Right ventricle myocardium inferior (tissue), 1 donor: ENCODE measurements around the gene SESN1. TPM values are rescaled to one million over a fixed set of nuclear protein-coding genes. Genes with fewer than 3 reads are reported as not detected.

Experiments
- ATAC-seq: fragments of 200-7000 bp; cut with Tn5 transposase; one replicate; pipeline ENCODE4 v1.9.1; 2020; ENCODE audit warnings: mild to moderate bottlenecking, moderate library complexity
- DNase-seq: peaks from one replicate; pipeline ENCODE4 v3.0.0; 2021; ENCODE audit errors: missing footprints
- intact Hi-C: fragments of 100-400 bp; cut with DNase I; formaldehyde crosslinking; loops from one replicate; pipeline ENCODE4 v1.11.0; 2022
- total RNA-seq: library from RNA; stranded (reverse); fragmentation: NEBNext Ultra II Directional; extraction: Animal tissue kit (Norgen Biotek cat#: 25700); gene quantifications from one replicate; pipeline ENCODE4 v1.2.1, GENCODE V29; 2021
- donor health status: DM: no; HTN: yes; CAD: no; lungs with severe emphysema.

Gene SESN1
- total RNA-seq, 1 donor from 2014 or later, result 60.2 TPM

DNA sequence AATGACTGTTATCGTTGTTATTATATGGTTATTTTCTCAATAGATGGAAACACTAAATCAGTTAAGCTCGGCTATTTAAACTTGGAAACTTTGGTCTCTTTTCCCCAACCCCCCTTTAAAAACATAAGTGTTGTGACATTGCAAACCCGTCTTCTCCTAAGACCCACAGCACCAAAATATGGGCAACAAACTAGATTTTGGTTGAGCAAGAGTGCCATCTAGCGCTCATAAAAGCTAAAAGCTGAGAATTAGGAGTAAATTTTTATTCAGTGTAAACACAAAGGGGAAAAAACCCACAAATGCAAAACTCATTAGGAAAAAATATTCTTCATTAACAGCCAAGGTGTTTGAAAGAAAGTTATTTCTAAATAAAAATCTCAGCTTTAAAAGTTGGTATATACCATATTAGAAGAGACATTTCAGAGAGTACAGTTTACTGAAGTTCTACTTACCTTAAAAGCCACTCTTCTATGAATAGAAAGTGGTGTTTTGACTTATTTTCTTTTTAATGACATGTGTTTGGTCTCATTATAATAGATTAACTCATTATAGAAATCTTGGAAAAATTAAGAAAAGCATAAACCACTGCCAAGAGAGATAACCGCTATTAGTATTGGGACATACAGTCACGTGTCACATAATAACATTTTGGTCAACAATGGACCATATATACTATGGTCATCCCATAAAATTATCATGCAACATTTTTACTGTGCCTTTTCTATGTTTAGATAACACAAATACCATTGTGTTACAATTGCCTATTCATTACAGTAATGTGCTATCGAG, 21.1 kb downstream of the SESN1 start:
- ATAC-seq, result no peak
- intact Hi-C loops, result loop anchor here (2.0 to 10.0 kb wide), 7 partner anchors 66 to 531 kb away; partner anchors contain the start of gene ARMC2
- no peak for DNase-seq

DNA sequence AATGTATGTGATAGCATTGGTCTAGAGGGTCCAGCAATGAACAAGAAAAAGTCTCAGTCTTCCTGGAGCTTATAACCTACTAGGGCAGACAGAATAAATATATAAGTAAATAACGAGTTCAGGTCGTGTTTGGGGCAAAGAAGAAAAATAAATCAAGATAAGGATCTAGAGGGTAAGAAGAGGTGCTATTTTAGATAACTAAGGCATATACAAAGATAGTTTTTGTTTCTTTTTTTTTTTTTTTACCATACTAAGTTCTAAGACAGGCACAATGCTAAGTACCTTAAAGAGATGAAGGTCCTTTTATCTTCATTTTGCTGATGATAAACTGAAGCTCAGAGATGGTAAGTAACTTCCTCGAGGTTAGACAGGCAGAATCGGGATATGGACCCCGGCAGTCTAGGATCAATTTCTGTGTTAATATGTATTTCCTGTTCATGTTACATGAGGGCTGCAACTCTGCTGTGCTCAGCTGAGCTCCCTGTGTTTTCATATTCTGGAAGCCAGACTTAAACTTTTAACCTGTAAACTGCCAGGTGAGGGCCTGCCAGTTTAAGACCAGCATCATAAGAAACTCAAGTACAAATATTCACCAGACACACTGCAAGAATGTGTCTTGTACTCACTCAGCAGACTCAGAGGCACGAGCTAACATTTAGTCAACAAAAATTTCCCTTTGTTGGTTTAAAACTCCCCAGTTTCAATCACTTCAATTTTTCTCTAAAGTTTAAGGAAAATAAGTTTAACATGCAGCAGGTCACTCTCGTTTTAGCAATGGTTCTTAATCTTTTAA, 23.3 kb downstream of the SESN1 start:
- intact Hi-C loops, result loop anchor here (5.0 to 10.0 kb wide), 6 partner anchors 64 to 384 kb away; partner anchors contain the start of gene ARMC2
- ATAC-seq, result no peak

DNA sequence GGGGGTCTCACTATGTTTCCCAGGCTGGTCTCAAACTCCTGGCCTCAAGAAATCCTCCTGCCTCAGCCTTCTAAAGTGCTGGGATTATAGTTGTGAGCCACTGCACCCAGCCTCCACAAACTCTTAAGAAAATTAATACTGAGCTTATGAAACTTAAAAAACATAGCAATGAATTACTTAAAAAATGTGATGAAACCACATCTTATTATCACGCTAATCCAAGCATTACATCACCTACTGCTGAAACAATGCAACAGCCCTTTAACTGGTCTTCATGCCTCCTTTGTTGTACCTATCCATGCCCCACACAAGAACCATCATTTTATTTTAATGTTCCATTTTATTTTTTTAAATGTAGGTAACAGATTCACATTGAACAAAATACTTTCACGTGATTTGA, 24.9 kb downstream of the SESN1 start:
- ATAC-seq, result no peak
- intact Hi-C loops, result loop anchor here (5.0 to 10.0 kb wide), 6 partner anchors 62 to 382 kb away; partner anchors contain the start of gene ARMC2

More for the DNA sequence above, 23.3 kb downstream of the SESN1 start:
- DNase-seq, result no peak

DNA sequence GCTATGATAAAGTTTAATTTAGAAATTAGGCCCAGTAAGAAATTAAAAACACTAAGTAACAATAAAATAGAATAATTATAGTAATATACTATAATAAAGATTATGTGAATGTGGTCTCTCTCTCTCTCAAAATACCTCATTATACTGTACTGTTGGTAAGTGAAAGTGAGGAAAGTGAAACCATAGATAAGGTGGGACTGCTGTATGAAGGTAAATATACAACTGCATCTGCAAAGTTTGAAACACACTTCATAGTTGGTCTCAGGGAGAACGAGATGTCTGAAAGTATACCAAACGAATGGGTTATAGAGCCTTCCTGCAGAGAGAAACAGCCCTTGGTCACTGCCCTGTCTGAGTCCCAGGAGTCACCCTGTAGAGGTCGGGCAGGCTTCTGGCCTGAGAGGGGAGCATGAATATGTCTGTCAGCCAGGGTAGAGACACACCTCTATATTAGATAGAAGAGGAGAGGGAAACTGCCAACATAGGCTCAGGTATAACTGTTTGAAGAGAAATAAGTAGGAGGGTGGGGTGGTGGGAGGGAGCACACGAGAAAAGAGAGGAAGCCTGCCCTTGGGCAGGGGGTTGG, 31.8 kb downstream of the SESN1 start:
- intact Hi-C loops, result no loop called here
- DNase-seq (no peak), ATAC-seq (peak; percentile 58)

More for the DNA sequence above, 24.9 kb downstream of the SESN1 start:
- no peak for DNase-seq

DNA sequence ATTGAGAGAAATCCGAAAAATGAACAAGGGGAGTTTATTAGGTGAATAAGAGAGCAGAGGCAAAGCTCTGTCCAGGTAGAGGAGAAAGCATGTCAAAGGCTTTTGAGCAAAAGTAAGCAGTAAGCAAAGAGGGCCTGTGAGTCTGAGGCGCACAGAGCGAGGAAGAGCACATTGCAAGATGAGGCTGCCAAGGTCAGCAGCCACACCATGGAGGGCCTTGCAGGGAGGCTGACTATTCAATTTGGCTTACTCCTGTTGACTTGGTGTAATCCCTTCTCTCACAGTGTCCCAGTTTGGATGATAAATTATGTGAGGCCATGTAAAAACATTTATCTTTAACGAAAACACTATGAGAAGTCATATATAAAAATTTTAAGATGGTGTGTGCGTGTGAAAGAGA, 32.4 kb downstream of the SESN1 start:
- ATAC-seq, result no peak

DNA sequence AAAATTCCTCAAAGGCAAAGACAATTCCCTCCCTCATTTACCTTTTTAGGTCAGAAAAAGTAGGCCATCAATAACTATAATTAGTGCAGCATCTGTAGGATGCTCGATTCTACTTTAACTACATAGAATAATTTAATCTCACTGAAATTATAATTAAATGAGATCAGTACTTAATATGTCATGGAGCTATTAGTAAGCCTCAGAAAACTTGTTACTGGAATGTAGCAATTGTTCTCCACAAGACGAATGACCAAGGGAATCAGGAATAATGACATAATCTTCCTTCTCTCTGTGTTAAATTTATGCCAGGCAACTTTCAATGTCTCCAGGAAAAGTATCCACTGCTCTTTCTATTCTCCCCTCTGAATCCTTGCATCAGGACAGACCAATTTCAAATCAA, 34.1 kb downstream of the SESN1 start:
- intact Hi-C loops, result no loop called here
- no peak for DNase-seq
- ATAC-seq, result no peak

More for the DNA sequence above, 32.4 kb downstream of the SESN1 start:
- DNase-seq, result no peak
- intact Hi-C loops, result no loop called here

DNA sequence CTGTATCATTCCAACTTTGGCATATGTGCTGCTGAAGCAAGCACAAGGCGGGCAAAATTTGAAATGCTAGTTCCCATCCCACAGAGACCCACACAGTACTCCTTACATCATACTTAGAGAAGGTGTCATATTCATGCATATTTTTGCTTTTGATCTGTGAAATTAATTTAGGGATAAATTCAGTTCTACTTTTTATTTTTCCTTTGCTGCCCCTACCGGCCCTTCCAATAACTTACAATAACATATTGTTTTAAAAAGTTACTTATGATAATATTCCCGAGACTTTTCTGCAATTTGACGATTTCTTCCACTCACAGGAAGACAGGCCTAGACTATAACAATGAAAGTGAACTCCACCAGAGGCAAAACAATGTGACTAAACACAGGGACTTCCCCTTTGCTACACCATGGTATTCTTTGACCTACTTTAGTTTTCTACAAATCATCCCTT, 35.0 kb downstream of the SESN1 start:
- intact Hi-C loops, result loop anchor here (5.0 kb wide), 1 partner anchor 47 kb away; no protein-coding TSS in a partner anchor
- DNase-seq, result no peak
- ATAC-seq, result no peak

DNA sequence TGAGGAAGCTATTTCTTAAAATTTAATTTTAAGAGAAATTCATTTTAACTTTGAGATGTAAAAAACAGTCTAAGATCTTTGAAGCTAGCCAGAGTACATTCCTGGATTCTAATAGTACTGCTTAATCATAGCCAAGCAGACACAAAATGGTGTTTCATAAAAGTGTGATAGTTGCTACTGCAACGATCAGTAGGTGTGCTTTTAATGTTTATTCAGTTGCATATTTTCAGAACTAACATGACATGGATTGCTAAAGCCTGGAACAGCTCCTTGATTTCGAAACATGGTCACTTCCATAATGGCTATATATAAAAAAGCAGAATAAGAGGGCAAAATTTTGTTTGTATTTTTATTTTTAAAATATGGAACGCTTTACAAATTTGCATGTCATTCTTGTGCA, 35.5 kb downstream of the SESN1 start:
- intact Hi-C loops, result loop anchor here (5.0 kb wide), 1 partner anchor 47 kb away; no protein-coding TSS in a partner anchor
- DNase-seq (no peak), ATAC-seq (no peak)

DNA sequence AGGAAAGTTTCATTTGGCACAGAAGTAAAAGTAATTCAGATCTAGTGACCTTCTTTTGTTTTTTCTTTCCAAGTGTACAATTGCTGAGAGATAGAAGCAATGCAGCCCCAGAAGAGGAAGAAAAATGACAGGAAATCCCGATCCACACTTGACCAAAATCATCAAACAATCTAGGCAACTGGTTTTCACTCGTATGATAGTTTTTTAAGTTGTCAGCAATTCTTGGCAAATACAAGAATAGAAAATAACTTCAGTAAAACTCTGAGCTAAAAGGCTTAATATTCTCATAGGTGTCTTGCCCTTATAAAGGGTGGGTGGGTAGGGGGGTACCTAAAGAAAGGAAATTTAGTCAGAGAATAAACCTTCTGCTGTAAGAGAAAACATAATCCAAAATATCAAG, 36.0 kb downstream of the SESN1 start:
- ATAC-seq, result no peak
- intact Hi-C loops, result loop anchor here (5.0 kb wide), 1 partner anchor 46 kb away; no protein-coding TSS in a partner anchor
- no peak for DNase-seq

DNA sequence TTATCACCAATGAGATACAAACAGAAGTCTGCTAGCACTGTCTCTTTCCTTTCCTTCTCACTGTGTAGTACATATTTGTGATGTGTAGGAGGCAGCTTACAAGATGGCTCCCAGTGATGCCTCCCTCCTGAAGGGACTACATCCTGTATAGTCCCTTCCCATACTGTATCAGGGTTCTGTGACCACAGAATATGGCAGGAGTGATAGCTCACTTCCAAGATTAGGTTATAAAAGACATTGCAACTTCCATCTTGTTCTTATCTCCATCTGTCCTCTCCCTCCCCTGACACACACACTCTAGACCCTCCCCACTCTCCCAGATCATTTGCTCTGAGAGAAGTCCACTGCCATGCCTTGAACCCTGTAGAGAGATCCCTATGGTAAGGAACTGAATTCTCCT, 38.0 kb downstream of the SESN1 start:
- DNase-seq (no peak), ATAC-seq (no peak)
- intact Hi-C loops, result loop anchor here (5.0 kb wide), 1 partner anchor 44 kb away; no protein-coding TSS in a partner anchor

DNA sequence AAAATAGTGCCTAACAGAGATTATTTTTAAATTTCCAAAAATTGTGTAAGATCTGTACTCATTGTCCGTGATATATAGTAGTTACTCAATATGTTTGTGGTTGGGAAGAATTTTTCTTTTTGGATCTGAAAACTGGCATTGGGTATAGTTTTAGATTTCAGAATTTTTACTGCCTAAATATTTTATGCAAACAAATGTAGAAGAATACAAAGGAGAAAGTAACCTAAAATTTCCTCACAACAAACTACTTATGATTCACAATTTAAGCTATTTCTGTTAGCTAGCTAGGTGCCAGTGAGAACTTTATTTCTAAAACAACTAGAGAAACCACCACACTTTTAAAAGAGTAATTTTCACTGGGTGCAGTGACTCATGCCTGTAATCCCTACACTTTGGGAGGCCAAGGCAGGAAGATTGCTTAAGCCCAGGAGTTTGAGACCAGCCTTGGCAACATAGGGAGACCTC, 38.8 kb downstream of the SESN1 start:
- DNase-seq (no peak), ATAC-seq (no peak)
- intact Hi-C loops, result loop anchor here (5.0 kb wide), 1 partner anchor 44 kb away; no protein-coding TSS in a partner anchor

DNA sequence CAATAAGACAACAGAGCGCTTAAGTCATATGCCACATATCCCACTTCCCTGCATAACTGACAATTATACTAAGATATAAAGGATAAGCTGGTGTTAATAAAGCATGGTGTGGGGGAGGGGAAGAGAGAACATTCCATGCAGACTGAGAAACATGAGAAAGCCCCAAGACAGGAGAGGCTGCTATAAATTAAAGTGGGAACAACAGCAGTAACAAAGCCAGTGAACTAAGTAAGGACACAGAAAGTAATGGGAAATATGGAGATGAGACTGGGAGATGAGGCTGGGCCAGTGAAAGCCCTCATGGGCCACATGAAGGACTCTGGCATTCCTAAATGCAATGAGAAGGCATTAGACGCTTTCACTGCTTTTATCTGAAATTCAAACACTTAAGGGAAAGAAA, 41.3 kb downstream of the SESN1 start:
- DNase-seq (no peak), ATAC-seq (no peak)
- intact Hi-C loops, result no loop called here

DNA sequence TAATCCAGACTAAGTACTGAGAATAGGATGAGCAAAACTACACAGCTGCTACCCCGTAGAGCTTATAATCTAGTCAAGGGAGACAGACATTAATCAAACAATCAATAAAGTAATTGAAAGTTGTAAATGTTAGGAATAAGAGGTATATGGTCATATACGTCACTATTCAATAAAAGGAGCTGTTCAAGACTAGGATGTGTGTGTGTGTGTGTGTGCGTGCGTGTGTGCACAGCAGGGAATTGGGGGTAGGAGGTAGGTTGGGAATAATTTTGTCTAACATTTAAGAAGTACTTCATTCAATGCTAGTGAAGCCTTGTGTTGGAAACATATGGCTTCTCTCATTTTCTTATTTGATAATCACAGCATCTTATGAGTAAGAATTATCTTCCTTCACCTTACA, 41.8 kb downstream of the SESN1 start:
- ATAC-seq (no peak), DNase-seq (no peak)
- intact Hi-C loops, result no loop called here

DNA sequence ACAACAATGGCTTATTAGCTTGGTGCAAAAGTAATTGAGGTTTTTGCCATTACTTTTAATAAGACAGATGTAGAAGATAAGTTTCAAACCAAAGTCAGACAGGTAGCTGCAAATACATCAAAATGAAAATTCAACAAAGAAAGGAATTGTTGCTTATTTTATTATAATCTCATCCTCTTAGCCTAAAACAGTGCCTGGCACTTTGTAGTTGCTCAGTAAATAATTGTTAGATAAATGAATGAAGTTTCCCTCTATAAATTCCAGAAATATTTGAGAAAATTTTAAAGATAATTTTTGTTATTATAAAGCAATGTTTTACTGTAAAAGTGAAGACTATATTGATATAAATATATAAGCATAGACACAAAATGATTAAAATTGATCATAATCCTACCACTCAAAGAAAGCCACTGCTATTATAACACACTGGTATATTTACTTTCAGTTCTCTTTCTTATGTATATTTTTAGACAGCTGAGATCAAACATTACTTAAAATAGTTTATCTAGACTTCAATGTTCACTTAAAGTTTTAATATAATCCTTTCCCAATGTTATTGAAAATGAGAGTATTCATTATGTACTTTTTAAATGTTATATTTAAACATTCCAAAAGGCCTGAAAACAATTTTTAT, 42.5 kb downstream of the SESN1 start:
- intact Hi-C loops, result no loop called here
- ATAC-seq (no peak), DNase-seq (no peak)

DNA sequence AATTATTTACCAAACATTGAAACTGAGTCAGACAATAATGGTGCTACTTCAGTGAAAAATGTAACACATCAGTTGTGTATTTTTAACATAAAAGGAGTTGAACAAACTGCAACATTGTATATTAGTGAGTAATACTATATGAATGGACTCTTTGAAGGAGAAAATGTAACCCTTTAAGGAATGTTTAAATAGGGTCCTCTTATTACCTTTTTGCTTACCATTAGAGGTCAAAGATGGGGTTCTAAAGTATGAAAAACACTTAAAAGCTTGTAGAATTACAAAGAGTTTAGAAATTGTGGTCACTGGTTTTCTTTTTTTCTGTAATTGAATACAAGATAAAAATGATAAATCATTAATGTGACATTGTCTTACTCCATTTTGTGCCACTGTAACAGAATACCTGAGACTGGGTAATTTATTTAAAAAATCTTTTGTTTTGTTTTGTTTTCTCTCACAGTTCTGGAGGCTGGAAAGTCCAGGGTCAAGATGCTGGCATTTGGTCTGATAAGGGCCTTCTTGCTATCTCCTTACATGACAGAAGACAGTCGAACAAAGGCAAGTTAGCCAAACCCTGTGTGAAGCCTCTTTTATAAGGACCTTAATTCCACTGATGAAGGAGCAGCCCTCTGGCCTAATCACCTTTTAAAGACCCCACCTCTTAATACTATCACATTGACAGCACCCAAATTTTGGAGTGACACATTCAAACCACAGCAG, 43.2 kb downstream of the SESN1 start:
- intact Hi-C loops, result no loop called here
- DNase-seq (no peak), ATAC-seq (no peak)

DNA sequence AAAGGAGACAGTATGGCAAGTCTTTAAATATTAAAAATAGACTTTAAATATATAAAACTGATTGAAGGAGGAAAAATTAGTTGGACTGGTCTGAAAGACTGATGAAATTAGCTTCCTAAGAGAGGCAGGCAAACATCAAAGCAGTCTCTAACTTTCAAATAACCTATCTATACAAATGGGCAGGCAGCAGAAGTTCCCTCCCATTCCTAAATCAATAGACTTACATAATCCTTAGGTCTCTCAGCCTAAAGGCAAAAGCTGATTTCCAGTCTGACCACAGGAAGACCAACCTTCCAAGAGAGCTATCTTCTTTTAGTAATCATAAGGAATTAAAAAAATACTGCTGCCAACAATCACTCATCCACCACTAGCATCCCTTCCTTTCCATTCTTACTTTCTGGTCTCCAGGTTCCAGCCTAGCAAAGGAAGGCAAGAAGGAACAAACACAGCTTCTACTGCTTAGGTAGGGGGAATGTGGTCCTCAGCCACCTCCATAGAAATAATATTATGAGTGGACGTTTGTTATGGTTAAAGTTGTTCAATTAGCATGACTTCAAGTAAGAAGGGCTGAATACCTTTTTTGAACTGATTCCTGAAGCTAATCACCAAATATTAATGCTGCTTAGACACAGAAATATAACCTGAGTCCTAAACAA, 44.1 kb downstream of the SESN1 start:
- DNase-seq (no peak), ATAC-seq (no peak)
- intact Hi-C loops, result no loop called here

DNA sequence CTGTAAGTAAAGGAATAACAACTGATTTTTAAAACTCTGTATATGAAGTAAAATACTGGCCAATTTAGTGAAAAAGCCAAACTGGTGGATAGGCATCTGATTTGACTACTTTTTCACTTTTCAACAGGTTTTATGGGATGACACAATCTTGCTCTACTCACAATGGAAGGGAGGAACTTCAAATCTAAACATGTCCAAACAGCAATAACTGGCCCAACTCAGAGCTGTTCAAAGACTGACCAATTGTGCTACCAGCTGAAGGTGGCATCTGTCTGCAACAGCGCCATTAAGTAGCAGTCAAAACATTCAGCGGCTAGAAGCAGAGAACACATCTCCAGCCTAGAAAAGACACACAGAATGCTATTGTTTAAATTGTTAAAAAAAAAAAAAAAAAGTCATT, 44.6 kb downstream of the SESN1 start:
- ATAC-seq, result no peak
- DNase-seq, result no peak
- intact Hi-C loops, result no loop called here
